ENCODE data around the gene IGHMBP2. TPM values are rescaled to one million over a fixed set of nuclear protein-coding genes. Genes with fewer than 3 reads are reported as not detected.

Gene IGHMBP2
- total RNA-seq, 4 donors from 2014 or later = 10.2 to 18.4 (median 11.7) TPM

DNA sequence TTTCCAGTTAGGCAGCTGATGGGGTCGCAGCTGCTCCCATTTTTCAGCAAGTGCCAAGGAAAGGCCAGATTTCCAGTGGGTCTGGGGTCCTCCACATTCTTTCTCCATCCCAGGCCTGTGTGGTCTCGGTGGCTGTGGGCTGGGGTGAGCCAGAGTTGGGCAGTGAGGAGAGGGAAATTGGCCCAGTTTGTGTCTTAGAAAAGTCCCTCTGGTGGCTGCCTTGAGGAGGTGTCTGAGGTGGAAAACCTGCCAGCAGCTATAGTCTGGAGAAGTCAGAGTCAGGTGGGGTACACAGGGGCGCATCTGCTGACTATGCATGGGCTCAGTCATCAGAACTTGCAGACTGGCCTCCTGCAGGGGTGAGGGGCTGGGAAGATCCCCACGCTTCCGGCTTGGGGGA is 46.6 kb downstream of the IGHMBP2 start:
- Histone ChIP-seq H3K27ac (no peak overlapping the region), H3K36me3 (no peaks in the 10 kb centered on the region), H3K4me1 (peaks cover 5 to 6% of the 10 kb centered on the region in 2 donors), H3K9me3 (no peaks in the 10 kb centered on the region), H3K4me3 (replicated peaks in 1 of 3) (no peak overlapping the region), H3K27me3 (no peaks in the 10 kb centered on the region)
- intact Hi-C loops (cut with DNase I) = no loop called here
- no peak for DNase-seq
- TF ChIP-seq, protein P1, sequence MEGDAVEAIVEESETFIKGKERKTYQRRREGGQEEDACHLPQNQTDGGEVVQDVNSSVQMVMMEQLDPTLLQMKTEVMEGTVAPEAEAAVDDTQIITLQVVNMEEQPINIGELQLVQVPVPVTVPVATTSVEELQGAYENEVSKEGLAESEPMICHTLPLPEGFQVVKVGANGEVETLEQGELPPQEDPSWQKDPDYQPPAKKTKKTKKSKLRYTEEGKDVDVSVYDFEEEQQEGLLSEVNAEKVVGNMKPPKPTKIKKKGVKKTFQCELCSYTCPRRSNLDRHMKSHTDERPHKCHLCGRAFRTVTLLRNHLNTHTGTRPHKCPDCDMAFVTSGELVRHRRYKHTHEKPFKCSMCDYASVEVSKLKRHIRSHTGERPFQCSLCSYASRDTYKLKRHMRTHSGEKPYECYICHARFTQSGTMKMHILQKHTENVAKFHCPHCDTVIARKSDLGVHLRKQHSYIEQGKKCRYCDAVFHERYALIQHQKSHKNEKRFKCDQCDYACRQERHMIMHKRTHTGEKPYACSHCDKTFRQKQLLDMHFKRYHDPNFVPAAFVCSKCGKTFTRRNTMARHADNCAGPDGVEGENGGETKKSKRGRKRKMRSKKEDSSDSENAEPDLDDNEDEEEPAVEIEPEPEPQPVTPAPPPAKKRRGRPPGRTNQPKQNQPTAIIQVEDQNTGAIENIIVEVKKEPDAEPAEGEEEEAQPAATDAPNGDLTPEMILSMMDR (IDR thresholded peaks at IDR 0.05) = no peak
- no peak for TF ChIP-seq POLR2A (IDR thresholded peaks at IDR 0.05)
- 73 to 78% methylated on average over 5 of the region's 5 CpGs for WGBS, 2 donors

DNA sequence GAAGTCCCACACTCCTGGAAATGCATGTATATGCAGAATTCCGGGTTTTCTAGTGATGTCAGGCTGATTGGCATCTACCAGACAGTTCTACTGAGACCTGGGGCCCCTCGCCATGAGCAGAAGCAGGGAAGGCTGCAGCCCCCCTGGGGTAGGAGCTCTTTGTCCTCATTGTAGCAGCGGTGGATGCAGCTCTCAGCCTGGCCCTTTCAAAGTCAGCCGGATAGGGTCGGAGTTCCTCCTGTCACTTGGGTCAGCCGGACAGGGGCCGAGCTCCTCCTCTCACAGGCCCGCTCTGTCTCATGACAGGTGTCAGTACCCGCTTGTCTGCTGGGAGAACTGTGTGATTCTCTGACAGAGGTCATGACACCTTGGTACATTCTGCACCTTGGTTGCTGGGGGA is 47.1 kb downstream of the IGHMBP2 start:
- Histone ChIP-seq H3K9me3 (no peaks in the 10 kb centered on the region), H3K36me3 (no peaks in the 10 kb centered on the region), H3K27me3 (no peaks in the 10 kb centered on the region), H3K27ac (no peak overlapping the region), H3K4me1 (peaks cover 5 to 9% of the 10 kb centered on the region in 2 donors), H3K4me3 (replicated peaks in 1 of 3) (no peak overlapping the region)
- TF ChIP-seq, protein P1 (IDR thresholded peaks at IDR 0.05) = no peak
- no peak for TF ChIP-seq POLR2A (IDR thresholded peaks at IDR 0.05)
- DNase-seq = no peak
- intact Hi-C loops (cut with DNase I) = no loop called here
- 75 to 92% methylated on average over 3 to 9 of the region's 9 CpGs for WGBS, 2 donors

DNA sequence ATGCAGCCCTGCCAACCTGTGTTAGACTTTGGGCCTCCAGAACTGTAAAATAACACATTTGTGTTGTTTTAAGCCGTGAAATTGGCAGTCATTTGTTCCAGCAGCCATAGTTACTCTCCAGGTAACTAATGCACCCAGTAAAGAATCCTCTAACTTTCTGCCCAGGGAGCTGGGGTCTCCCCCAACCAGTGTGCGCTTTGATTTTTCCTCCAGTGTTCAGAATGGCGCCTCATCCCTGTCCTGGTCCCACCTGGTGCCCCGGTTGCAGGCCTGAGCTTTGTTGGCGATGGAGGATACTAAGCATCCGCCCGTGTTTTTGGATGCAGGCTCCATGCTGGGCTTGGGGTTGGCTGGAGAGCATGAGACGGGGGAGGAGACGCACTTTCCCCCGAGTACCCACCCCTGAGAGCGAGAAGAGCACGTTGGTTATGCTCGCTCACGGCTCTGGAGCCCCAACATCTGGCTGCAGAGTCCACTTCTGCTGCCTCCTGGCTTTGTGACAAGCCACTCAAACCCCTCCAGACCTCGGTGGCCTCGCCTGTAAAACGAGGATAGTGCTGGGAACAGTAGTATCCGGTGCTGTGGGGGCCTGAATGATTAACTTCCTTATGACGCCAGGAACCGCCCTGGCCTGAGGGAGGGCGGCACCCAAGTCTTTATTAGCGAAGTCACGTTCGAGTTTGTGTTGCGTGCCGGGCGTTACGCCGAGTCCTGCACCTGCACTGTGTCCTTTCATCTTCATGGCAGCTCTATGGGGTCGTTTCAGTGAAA is 51.3 kb downstream of the IGHMBP2 start:
- intact Hi-C loops (cut with DNase I) = no loop called here
- H3K4me3 ChIP-seq (replicated peaks in 1 of 3) = no peak overlapping the region
- H3K27ac ChIP-seq = no peak overlapping the region

GRCh38 chr11:68955607-68955958 is 51.9 kb downstream of the IGHMBP2 start:
- no peak for TF ChIP-seq POLR2A (IDR thresholded peaks at IDR 0.05)
- TF ChIP-seq, protein P1 (IDR thresholded peaks at IDR 0.05) = no peak
- no peak for DNase-seq
- H3K9me3 ChIP-seq = no peaks in the 10 kb centered on the region
- WGBS, 2 donors = 36% methylated on average over 4 of the region's 5 CpGs; no CpG with 5 or more reads in 1 of the 2 donors
- intact Hi-C loops (cut with DNase I) = no loop called here
- H3K36me3 ChIP-seq = no peaks in the 10 kb centered on the region
- no peaks in the 10 kb centered on the region for H3K27me3 ChIP-seq
- H3K27ac ChIP-seq = no peak overlapping the region
- peaks cover 5 to 9% of the 10 kb centered on the region in 2 donors for H3K4me1 ChIP-seq
- no peak overlapping the region for H3K4me3 ChIP-seq (replicated peaks in 1 of 3)

More for the DNA sequence above, 51.3 kb downstream of the IGHMBP2 start:
- WGBS, 2 donors = 31 to 38% methylated on average over 13 to 27 of the region's 30 CpGs
- Histone ChIP-seq H3K9me3 (no peaks in the 10 kb centered on the region), H3K36me3 (no peaks in the 10 kb centered on the region), H3K4me1 (peaks cover 5 to 9% of the 10 kb centered on the region in 2 donors), H3K27me3 (no peaks in the 10 kb centered on the region)
- TF ChIP-seq POLR2A (IDR thresholded peaks at IDR 0.05) = no peak
- TF ChIP-seq, protein P1 (IDR thresholded peaks at IDR 0.05) = no peak
- DNase-seq = peak; percentile 20 to 34

- intact Hi-C loops (cut with DNase I) = no loop called here
- Histone ChIP-seq H3K9me3 (no peaks in the 10 kb centered on the region), H3K36me3 (no peaks in the 10 kb centered on the region), H3K4me3 (replicated peaks in 1 of 3) (no peak overlapping the region), H3K27me3 (no peaks in the 10 kb centered on the region), H3K4me1 (peaks cover 5 to 9% of the 10 kb centered on the region in 2 donors), H3K27ac (no peak overlapping the region)
- no peak for DNase-seq
- WGBS, 2 donors = 21% methylated on average over 4 of the region's 12 CpGs; no CpG with 5 or more reads in 1 of the 2 donors
- TF ChIP-seq POLR2A (IDR thresholded peaks at IDR 0.05) = no peak
- TF ChIP-seq, protein P1 (IDR thresholded peaks at IDR 0.05) = no peak
Measured at GRCh38 chr11:68956142-68956541, 52.5 kb downstream of the IGHMBP2 start.
